Liver (tissue), 9 donors: Measurements from ENCODE around the gene GRPEL2. TPM values are rescaled to one million over a fixed set of nuclear protein-coding genes. Genes with fewer than 3 reads are reported as not detected.

Experiments used
- DNase-seq: peaks from one replicate; pipeline ENCODE4 v3.0.0-alpha.2; 2017; ENCODE audit warnings: low spot score
- H3K27ac ChIP-seq, 2 donors: one replicate each; pipeline ENCODE4 v1.7.0; 2013; ENCODE audit warnings: inconsistent platforms in 2 of 2, low read length in 2 of 2, control low read depth in 1 of 2, low read depth in 1 of 2, mild to moderate bottlenecking in 1 of 2
- H3K27me3 ChIP-seq, 4 donors: one replicate each; pipeline versions ENCODE4 v1.6.1 to v1.7.0; 2013; ENCODE audit warnings: low read length in 3 of 4, inconsistent platforms in 1 of 4, mild to moderate bottlenecking in 1 of 4, moderate library complexity in 1 of 4; ENCODE audit not compliant: control insufficient read depth in 4 of 4, insufficient read depth in 4 of 4
- H3K36me3 ChIP-seq, 4 donors: one replicate each; pipeline versions ENCODE4 v1.6.1 to v1.7.0; 2013; ENCODE audit warnings: low read length in 3 of 4, mild to moderate bottlenecking in 3 of 4, low read depth in 1 of 4, moderate library complexity in 1 of 4; ENCODE audit not compliant: control insufficient read depth in 4 of 4, insufficient read depth in 3 of 4
- H3K4me1 ChIP-seq, 4 donors: one replicate each; pipeline versions ENCODE4 v1.6.1 to v1.7.0; 2013; ENCODE audit warnings: low read length in 3 of 4, mild to moderate bottlenecking in 3 of 4, moderate library complexity in 1 of 4; ENCODE audit not compliant: control insufficient read depth in 4 of 4, insufficient read depth in 4 of 4
- H3K4me3 ChIP-seq, 3 donors: one replicate each; pipeline versions ENCODE4 v1.6.1 to v1.7.0; 2013; ENCODE audit warnings: low read length in 3 of 3, control low read depth in 1 of 3, low read depth in 1 of 3, mild to moderate bottlenecking in 1 of 3
- H3K9ac ChIP-seq, 2 donors: one replicate each; pipeline ENCODE4 v1.7.0; 2013; ENCODE audit warnings: low read length in 2 of 2, mild to moderate bottlenecking in 2 of 2, moderate library complexity in 2 of 2, control low read depth in 1 of 2, low read depth in 1 of 2
- H3K9me3 ChIP-seq, 4 donors: one replicate each; pipeline versions ENCODE4 v1.6.1 to v1.7.0; 2013; ENCODE audit warnings: low read length in 3 of 4; ENCODE audit not compliant: control insufficient read depth in 4 of 4
- FOXA1 ChIP-seq: IDR thresholded peaks from 2 replicates; pipeline ENCODE4 v1.6.1; 2016; ENCODE audit warnings: antibody characterized with exemption
- FOXA2 ChIP-seq: IDR thresholded peaks from 2 replicates; pipeline ENCODE4 v1.6.1; 2016; ENCODE audit warnings: antibody characterized with exemption
- GABPA ChIP-seq, 2 donors: IDR thresholded peaks in 1 of 2; conservative IDR thresholded peaks in 1 of 2; 2 replicates each; pipeline ENCODE4 v1.6.1; 2016; ENCODE audit warnings: antibody characterized with exemption in 2 of 2, mild to moderate bottlenecking in 1 of 2, moderate library complexity in 1 of 2
- HNF4A ChIP-seq, 2 donors: conservative IDR thresholded peaks; 2 replicates each; pipeline ENCODE4 v1.6.1; 2016; ENCODE audit warnings: antibody characterized with exemption in 2 of 2, mild to moderate bottlenecking in 2 of 2
- HNF4G ChIP-seq: IDR thresholded peaks from 2 replicates; pipeline ENCODE4 v1.6.1; 2016; ENCODE audit warnings: antibody characterized with exemption
- JUND ChIP-seq, 2 donors: IDR thresholded peaks; 2 replicates each; pipeline ENCODE4 v1.6.1; 2016; ENCODE audit warnings: antibody characterized with exemption in 2 of 2
- NR2F2 ChIP-seq: IDR thresholded peaks from 2 replicates; pipeline ENCODE4 v1.6.1; 2016; ENCODE audit warnings: antibody characterized with exemption
- RAD21 ChIP-seq, 2 donors: IDR thresholded peaks; 2 replicates each; pipeline ENCODE4 v1.6.1; 2016; ENCODE audit warnings: antibody characterized with exemption in 2 of 2, mild to moderate bottlenecking in 2 of 2
- RXRA ChIP-seq, 2 donors: IDR thresholded peaks; 2 replicates each; pipeline ENCODE4 v1.6.1; 2017 to 2018; ENCODE audit warnings: antibody characterized with exemption in 2 of 2, mild to moderate bottlenecking in 1 of 2
- SP1 ChIP-seq: IDR thresholded peaks from 2 replicates; pipeline ENCODE4 v1.6.1; 2018; ENCODE audit warnings: antibody characterized with exemption, mild to moderate bottlenecking
- YY1 ChIP-seq: IDR thresholded peaks from 2 replicates; pipeline ENCODE4 v1.6.1; 2016; ENCODE audit warnings: antibody characterized with exemption, mild to moderate bottlenecking
- WGBS: extraction: QIAGEN DNeasy Blood & Tissue Kit; methylation state at CpG from one replicate; pipeline ENCODE4 v1.1.7; 2013; 5-methylcytosine and 5-hydroxymethylcytosine counted together
- polyA plus RNA-seq, 2 donors: library from polyadenylated mRNA; stranded (reverse) in 1 of 2; unstranded in 1 of 2; fragments of 200-250 nt in 1 of 2; fragments of >200 nt in 1 of 2; fragmentation: Nextera tagmentation in 1 of 2; extraction: Ambion mirVana in 1 of 2; gene quantifications; one replicate each; pipeline versions ENCODE4 v1.2.1 to v1.2.3, GENCODE V29; 2013 to 2015
- total RNA-seq, 2 donors: library from RNA; depleted of rRNA; stranded (reverse); fragments of >200 nt; gene quantifications; one replicate each; pipeline ENCODE4 v1.2.3, GENCODE V29; 2014
- TF ChIP-seq, protein P1 (sequence below): fragments of 150-350 bp; IDR thresholded peaks from 2 replicates; pipeline ENCODE4 v1.5.1; 2017; ENCODE audit warnings: improper control_type of control experiment, low read depth, low read length; ENCODE audit not compliant: missing input control
- TF ChIP-seq, protein P2 (sequence below): IDR thresholded peaks from 2 replicates; pipeline ENCODE4 v1.6.1; 2016; ENCODE audit warnings: antibody characterized with exemption
- TF ChIP-seq, protein P3 (sequence below): IDR thresholded peaks from 2 replicates; pipeline ENCODE4 v1.6.1; 2016; ENCODE audit warnings: antibody characterized with exemption
- donor health status: healthy.
- donor health status: healthy.
- donor health status: healthy.
- donor health status: healthy.
- donor health status: healthy.

The GRPEL2 gene
- total and polyA plus RNA-seq, 4 donors, result 2.5 to 9.5 (median 4.8) TPM

DNA sequence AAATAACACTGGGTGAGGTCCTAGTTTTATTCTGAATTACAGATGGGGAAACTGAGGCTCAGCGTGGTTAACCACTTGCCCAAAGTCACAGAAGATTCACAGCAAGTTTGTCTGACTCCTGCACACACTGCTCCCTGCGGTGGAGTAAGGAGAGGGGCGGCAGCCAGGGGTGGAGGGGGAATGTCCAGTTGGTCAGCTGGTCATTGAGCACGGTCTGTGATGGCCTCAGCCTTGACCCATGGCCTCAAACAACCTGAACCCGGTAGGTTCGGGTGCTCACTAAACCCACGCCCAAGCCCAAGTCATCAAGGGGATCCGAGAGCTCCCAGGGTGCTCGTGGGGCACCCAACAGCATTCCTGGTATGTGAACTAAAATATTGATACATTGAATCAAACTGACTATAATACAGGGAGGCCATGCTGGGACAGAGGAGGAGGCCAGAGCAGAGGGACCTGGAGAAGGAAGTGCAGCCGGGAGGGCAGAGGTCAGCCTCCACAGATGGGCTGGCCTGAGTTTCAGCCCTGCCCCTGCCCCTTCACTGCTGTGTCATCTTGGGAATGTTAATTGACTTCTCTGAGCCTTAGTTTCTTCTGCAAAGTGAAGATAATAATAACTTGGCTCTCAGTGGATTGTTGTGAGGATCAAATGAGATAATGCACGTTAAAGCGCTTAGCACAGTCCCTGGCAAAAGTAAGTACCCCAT lies 37.4 kb downstream of the GRPEL2 start:
- H3K4me3 ChIP-seq, result no peak overlapping the region
- no peaks in the 10 kb centered on the region for H3K36me3 ChIP-seq
- DNase-seq, result no peak
- TF ChIP-seq HNF4A (conservative IDR thresholded peaks at IDR 0.05) (no peak), NR2F2 (peak; percentile 4), RXRA (IDR thresholded peaks at IDR 0.05) (peak in 1 of 2 donors; percentile 12)
- H3K4me1 ChIP-seq, result peaks cover 0 to 6% (median 0%) of the 10 kb centered on the region in 4 donors
- WGBS, result 81% methylated on average over 12 of the region's 12 CpGs
- no peaks in the 10 kb centered on the region for H3K9me3 ChIP-seq
- H3K9ac ChIP-seq, result no peak overlapping the region
- H3K27me3 ChIP-seq, result no peaks in the 10 kb centered on the region
- H3K27ac ChIP-seq, result peak overlapping the region; percentile 25

DNA sequence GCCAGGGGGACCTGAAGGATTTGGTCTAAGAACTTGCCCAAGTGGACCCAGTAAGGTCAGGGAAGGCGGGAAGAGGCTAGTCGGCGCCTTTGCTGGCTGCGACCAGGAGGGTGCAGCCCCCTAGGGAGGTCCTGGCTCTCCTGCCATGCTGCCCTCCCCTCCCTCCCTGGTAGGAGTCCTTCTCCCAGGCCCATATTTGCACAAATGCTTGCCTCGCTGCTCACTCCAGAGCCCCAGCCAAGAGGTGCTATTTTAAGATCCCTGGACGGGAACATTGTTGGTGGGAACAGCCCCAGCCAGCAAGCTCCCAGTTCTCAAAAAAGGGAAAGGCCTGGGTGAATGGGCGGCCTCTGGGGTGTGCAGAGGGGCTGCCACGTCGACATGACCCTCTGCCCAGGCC lies 38.1 kb downstream of the GRPEL2 start:
- peaks cover 0 to 6% (median 0%) of the 10 kb centered on the region in 4 donors for H3K4me1 ChIP-seq
- 82% methylated on average over 9 of the region's 9 CpGs for WGBS
- DNase-seq, result no peak
- H3K4me3 ChIP-seq, result no peak overlapping the region
- TF ChIP-seq RAD21 (IDR thresholded peaks at IDR 0.05), result peak in 1 of 2 donors; percentile 11
- TF ChIP-seq, protein P1, sequence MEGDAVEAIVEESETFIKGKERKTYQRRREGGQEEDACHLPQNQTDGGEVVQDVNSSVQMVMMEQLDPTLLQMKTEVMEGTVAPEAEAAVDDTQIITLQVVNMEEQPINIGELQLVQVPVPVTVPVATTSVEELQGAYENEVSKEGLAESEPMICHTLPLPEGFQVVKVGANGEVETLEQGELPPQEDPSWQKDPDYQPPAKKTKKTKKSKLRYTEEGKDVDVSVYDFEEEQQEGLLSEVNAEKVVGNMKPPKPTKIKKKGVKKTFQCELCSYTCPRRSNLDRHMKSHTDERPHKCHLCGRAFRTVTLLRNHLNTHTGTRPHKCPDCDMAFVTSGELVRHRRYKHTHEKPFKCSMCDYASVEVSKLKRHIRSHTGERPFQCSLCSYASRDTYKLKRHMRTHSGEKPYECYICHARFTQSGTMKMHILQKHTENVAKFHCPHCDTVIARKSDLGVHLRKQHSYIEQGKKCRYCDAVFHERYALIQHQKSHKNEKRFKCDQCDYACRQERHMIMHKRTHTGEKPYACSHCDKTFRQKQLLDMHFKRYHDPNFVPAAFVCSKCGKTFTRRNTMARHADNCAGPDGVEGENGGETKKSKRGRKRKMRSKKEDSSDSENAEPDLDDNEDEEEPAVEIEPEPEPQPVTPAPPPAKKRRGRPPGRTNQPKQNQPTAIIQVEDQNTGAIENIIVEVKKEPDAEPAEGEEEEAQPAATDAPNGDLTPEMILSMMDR, result no peak
- TF ChIP-seq, protein P2, sequence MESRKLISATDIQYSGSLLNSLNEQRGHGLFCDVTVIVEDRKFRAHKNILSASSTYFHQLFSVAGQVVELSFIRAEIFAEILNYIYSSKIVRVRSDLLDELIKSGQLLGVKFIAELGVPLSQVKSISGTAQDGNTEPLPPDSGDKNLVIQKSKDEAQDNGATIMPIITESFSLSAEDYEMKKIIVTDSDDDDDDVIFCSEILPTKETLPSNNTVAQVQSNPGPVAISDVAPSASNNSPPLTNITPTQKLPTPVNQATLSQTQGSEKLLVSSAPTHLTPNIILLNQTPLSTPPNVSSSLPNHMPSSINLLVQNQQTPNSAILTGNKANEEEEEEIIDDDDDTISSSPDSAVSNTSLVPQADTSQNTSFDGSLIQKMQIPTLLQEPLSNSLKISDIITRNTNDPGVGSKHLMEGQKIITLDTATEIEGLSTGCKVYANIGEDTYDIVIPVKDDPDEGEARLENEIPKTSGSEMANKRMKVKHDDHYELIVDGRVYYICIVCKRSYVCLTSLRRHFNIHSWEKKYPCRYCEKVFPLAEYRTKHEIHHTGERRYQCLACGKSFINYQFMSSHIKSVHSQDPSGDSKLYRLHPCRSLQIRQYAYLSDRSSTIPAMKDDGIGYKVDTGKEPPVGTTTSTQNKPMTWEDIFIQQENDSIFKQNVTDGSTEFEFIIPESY, result no peak
- TF ChIP-seq, protein P3, sequence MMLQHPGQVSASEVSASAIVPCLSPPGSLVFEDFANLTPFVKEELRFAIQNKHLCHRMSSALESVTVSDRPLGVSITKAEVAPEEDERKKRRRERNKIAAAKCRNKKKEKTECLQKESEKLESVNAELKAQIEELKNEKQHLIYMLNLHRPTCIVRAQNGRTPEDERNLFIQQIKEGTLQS, result no peak
- TF ChIP-seq NR2F2, result peak; percentile 33
- TF ChIP-seq SP1, result peak; percentile 31
- H3K27ac ChIP-seq, result peak overlapping the region; percentile 25 to 58
- no peak overlapping the region for H3K9ac ChIP-seq
- no peaks in the 10 kb centered on the region for H3K27me3 ChIP-seq
- no peaks in the 10 kb centered on the region for H3K36me3 ChIP-seq
- H3K9me3 ChIP-seq, result no peaks in the 10 kb centered on the region

DNA sequence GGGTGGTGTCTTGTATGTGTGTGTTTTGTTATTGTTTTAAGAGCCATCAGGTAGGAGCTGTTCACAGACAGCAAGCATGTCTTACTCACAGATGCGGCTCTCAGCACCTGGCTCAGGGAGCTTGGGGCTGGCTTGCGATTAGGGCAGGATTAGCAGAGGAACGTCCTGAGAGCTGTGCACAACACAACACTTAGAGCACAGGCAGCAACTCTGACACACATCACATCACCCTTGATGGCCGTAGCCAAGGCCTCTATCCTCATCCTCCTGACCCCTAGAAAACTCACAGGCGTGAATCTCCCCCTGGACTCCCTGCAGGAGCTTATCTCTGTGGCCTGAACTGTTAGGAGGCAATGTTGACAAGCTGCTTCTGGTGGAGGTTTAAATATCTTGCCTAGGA lies 40.9 kb downstream of the GRPEL2 start:
- Histone ChIP-seq H3K27me3 (no peaks in the 10 kb centered on the region), H3K9ac (no peak overlapping the region), H3K27ac (peak overlapping the region; percentile 11 to 19), H3K9me3 (no peaks in the 10 kb centered on the region), H3K4me1 (peaks cover 0 to 6% (median 0%) of the 10 kb centered on the region in 4 donors), H3K4me3 (no peak overlapping the region), H3K36me3 (no peaks in the 10 kb centered on the region)
- no peak for DNase-seq
- WGBS, result 87% methylated on average over 5 of the region's 5 CpGs
- no peak for TF ChIP-seq FOXA2
- no peak for TF ChIP-seq YY1
- TF ChIP-seq RXRA (IDR thresholded peaks at IDR 0.05), result no peak
- TF ChIP-seq JUND (IDR thresholded peaks at IDR 0.05), result no peak
- TF ChIP-seq HNF4A (conservative IDR thresholded peaks at IDR 0.05), result no peak
- TF ChIP-seq FOXA1, result no peak
- TF ChIP-seq, protein P2, result no peak
- TF ChIP-seq HNF4G, result no peak
- TF ChIP-seq NR2F2, result no peak
- no peak for TF ChIP-seq GABPA (IDR thresholded peaks at IDR 0.05 in 1 of 2, conservative IDR thresholded peaks at IDR 0.05 in 1 of 2)
- TF ChIP-seq, protein P1, result no peak
